Activated CD4-positive, alpha-beta T cell treated with anti-CD3 and anti-CD28 coated beads, Interleukin-10, Interleukin-2, amounts not matched to agents 100 ng/mL and 50 ng/mL, durations not matched to agents 16 hours and 8 hours (primary cell): ENCODE data around the gene ETV6.

Experiments
- DNase-seq: peaks from one replicate; pipeline ENCODE4 v3.0.0-alpha.2; 2020

ETV6 gene

GRCh38 chr12:11648514-11649412 is 711 bp upstream of the ETV6 start:
- DNase-seq, result peak; percentile 81

GRCh38 chr12:11650286-11651281 is 1.1 kb downstream of the ETV6 start:
- DNase-seq, result peak; percentile 59

GRCh38 chr12:11651381-11651780 is 1.9 kb downstream of the ETV6 start:
- no peak for DNase-seq

GRCh38 chr12:11651785-11652184 is 2.3 kb downstream of the ETV6 start:
- no peak for DNase-seq

GRCh38 chr12:11652351-11653040 is 3.0 kb downstream of the ETV6 start:
- peak; percentile 65 for DNase-seq

- peak; percentile 84 for DNase-seq
These were observed 3.8 kb downstream of the ETV6 start for GRCh38 chr12:11653215-11653753.

GRCh38 chr12:11654338-11654737 is 4.9 kb downstream of the ETV6 start:
- no peak for DNase-seq

- no peak for DNase-seq
These were observed 5.3 kb downstream of the ETV6 start for GRCh38 chr12:11654802-11655201.

GRCh38 chr12:11655842-11656241 is 6.4 kb downstream of the ETV6 start:
- DNase-seq, result no peak

GRCh38 chr12:11656550-11656949 is 7.1 kb downstream of the ETV6 start:
- no peak for DNase-seq

- peak; percentile 18 for DNase-seq
These were observed 8.0 kb downstream of the ETV6 start for GRCh38 chr12:11657511-11657910.

GRCh38 chr12:11658791-11659190 is 9.3 kb downstream of the ETV6 start:
- no peak for DNase-seq

- DNase-seq, result no peak
These were observed 11.2 kb downstream of the ETV6 start for GRCh38 chr12:11660624-11661023.

- DNase-seq, result no peak
These were observed 12.1 kb downstream of the ETV6 start for GRCh38 chr12:11661491-11662089.

- no peak for DNase-seq
These were observed 12.9 kb downstream of the ETV6 start for GRCh38 chr12:11662369-11662768.

GRCh38 chr12:11663130-11663529 is 13.7 kb downstream of the ETV6 start:
- no peak for DNase-seq

- DNase-seq, result no peak
These were observed 14.6 kb downstream of the ETV6 start for GRCh38 chr12:11664101-11664500.

- DNase-seq, result no peak
These were observed 16.9 kb downstream of the ETV6 start for GRCh38 chr12:11666131-11667050.

GRCh38 chr12:11667171-11667570 is 17.7 kb downstream of the ETV6 start:
- no peak for DNase-seq

- DNase-seq, result no peak
These were observed 19.1 kb downstream of the ETV6 start for GRCh38 chr12:11668611-11669010.

- no peak for DNase-seq
These were observed 19.9 kb downstream of the ETV6 start for GRCh38 chr12:11669348-11669747.
